Spleen (tissue), 7 donors: ENCODE measurements around the gene MAP2.

ENCODE experiments used
- CTCF ChIP-seq, 11 experiments: fragments of 200-600 bp in 7 of 11; fragments of 450-650 bp in 4 of 11; sonication (generic) in 4 of 11; IDR thresholded peaks in 8 of 11; conservative IDR thresholded peaks in 3 of 11; 1 replicate in 7 of 11; 2 replicates in 4 of 11; pipeline versions ENCODE4 v1.4.0 to v1.8.0; 2016 to 2021; ENCODE audit warnings: antibody characterized with exemption in 11 of 11, inconsistent platforms in 4 of 11, mild to moderate bottlenecking in 1 of 11
- POLR2AphosphoS5 ChIP-seq, 3 donors: sonication (generic); formaldehyde crosslinking; IDR thresholded peaks; one replicate each; pipeline ENCODE4 v1.5.1; 2017; ENCODE audit warnings: antibody characterized with exemption in 3 of 3
- donor health status: DM: no; HTN: no; CAD: no; lungs with moderate emphysema.
- donor health status: DM: no; HTN: no; CAD: no.
- donor health status: DM: no; HTN: no; CAD: no.

DNA sequence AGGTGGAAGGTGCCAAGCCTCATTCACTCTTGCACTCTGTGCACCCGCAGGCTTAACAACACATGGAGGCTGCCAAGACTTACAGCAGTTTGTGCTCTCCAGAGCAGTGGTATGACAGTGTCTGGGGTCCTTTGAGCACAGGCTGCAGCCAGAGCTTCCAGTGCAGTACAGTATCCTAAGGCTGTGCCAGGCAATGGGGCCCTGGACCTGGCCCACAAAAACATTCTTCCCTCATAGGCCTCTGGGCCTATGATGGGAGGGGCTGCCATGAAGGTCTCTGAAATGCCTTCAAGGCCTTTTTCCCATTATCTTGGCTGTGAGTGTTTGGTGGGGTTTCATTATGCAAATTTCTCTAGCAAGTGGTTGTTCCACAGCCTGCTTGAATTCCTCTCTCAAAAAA, 74.8 kb downstream of the MAP2 start:
- no peak for TF ChIP-seq CTCF (IDR thresholded peaks at IDR 0.05 in 8 of 11, conservative IDR thresholded peaks at IDR 0.05 in 3 of 11)
- no peak for TF ChIP-seq POLR2AphosphoS5 (IDR thresholded peaks at IDR 0.05)
